ENCODE data around the gene PSMF1.

PSMF1 gene

DNA sequence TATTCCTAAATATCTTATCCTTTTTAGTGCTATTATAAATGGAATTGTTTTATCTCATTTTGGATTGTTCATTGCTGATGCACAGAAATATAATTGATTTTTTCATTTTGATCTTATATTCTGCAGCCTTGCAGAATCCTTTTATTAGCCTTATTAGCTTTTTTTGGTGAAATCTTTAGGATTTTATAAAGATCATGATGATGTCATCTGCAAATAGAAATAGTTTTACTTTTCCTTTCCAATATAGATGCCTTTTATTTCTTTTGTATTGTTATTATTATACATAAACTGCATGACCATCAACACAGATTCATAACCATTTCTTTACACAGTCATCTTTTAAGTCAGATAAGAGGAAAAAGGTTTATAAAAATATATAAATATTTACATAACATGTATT, 16.9 kb upstream of the PSMF1 start:
- Histone ChIP-seq H3K9me3 (ENCODE audit: control insufficient read depth, insufficient read depth, low read length) (no peaks in the 10 kb centered on the region), H3K27ac (ENCODE audit: low read length) (no peak overlapping the region), H3K36me3 (ENCODE audit: control insufficient read depth, insufficient read depth, low read length) (no peaks in the 10 kb centered on the region), H3K4me1 (ENCODE audit: control insufficient read depth, insufficient read depth, low read length) (no peaks in the 10 kb centered on the region), H3K4me3 (ENCODE audit: low read length) (no peak overlapping the region), H3K27me3 (ENCODE audit: control insufficient read depth, insufficient read depth, low read length) (no peaks in the 10 kb centered on the region)
- no peak for DNase-seq (ENCODE audit: low read depth, low spot score)

GRCh38 chr20:1102016-1102415, 16.4 kb upstream of the PSMF1 start:
- Histone ChIP-seq H3K27ac (ENCODE audit: low read length) (no peak overlapping the region), H3K4me1 (ENCODE audit: control insufficient read depth, insufficient read depth, low read length) (no peaks in the 10 kb centered on the region), H3K9me3 (ENCODE audit: control insufficient read depth, insufficient read depth, low read length) (no peaks in the 10 kb centered on the region), H3K4me3 (ENCODE audit: low read length) (no peak overlapping the region), H3K36me3 (ENCODE audit: control insufficient read depth, insufficient read depth, low read length) (no peaks in the 10 kb centered on the region), H3K27me3 (ENCODE audit: control insufficient read depth, insufficient read depth, low read length) (no peaks in the 10 kb centered on the region)
- no peak for DNase-seq (ENCODE audit: low read depth, low spot score)

- Histone ChIP-seq H3K27me3 (ENCODE audit: control insufficient read depth, insufficient read depth, low read length) (no peaks in the 10 kb centered on the region), H3K4me3 (ENCODE audit: low read length) (no peak overlapping the region), H3K4me1 (ENCODE audit: control insufficient read depth, insufficient read depth, low read length) (no peaks in the 10 kb centered on the region), H3K36me3 (ENCODE audit: control insufficient read depth, insufficient read depth, low read length) (no peaks in the 10 kb centered on the region), H3K9me3 (ENCODE audit: control insufficient read depth, insufficient read depth, low read length) (no peaks in the 10 kb centered on the region), H3K27ac (ENCODE audit: low read length) (no peak overlapping the region)
- no peak for DNase-seq (ENCODE audit: low read depth, low spot score)
- WGBS (ENCODE audit: insufficient coverage, insufficient read length): no CpG with 5 or more reads among the region's 3 CpGs
Measured at GRCh38 chr20:1103751-1104150, 14.7 kb upstream of the PSMF1 start.

GRCh38 chr20:1105599-1106194, 12.7 kb upstream of the PSMF1 start:
- H3K4me1 ChIP-seq (ENCODE audit: control insufficient read depth, insufficient read depth, low read length): no peaks in the 10 kb centered on the region
- WGBS (ENCODE audit: insufficient coverage, insufficient read length): no CpG with 5 or more reads among the region's 6 CpGs
- no peak overlapping the region for H3K27ac ChIP-seq (ENCODE audit: low read length)
- no peak overlapping the region for H3K4me3 ChIP-seq (ENCODE audit: low read length)
- no peaks in the 10 kb centered on the region for H3K27me3 ChIP-seq (ENCODE audit: control insufficient read depth, insufficient read depth, low read length)
- DNase-seq (ENCODE audit: low read depth, low spot score): no peak
- no peaks in the 10 kb centered on the region for H3K9me3 ChIP-seq (ENCODE audit: control insufficient read depth, insufficient read depth, low read length)
- no peaks in the 10 kb centered on the region for H3K36me3 ChIP-seq (ENCODE audit: control insufficient read depth, insufficient read depth, low read length)

GRCh38 chr20:1107176-1107575, 11.2 kb upstream of the PSMF1 start:
- DNase-seq (ENCODE audit: low read depth, low spot score): no peak

DNA sequence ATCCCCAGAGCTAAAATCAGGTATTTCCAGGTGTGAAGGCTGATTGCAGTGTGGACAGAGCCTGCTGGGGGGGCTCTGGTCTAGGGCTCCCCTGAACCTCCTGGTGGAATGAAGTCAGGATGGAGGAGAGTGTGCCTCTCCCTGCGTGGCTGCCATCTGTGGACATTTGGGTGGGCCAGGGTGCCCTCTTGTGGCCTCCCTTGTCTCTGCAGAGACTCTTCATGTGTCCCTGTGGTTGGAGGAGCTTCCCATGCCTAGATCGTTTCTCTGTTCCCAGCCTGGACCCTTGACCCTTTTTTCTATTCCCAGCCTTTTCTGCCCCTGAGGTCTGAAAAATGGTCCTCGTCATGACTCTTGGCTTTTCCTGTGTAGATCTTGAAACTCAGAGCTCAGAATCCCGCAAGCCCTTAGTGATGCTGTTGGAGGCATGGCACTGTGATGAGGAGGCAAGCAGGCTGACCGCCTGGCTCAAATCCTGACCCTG, 9.9 kb upstream of the PSMF1 start:
- peak; percentile 22 for DNase-seq (ENCODE audit: low read depth, low spot score)
- Histone ChIP-seq H3K9me3 (ENCODE audit: control insufficient read depth, insufficient read depth, low read length) (no peaks in the 10 kb centered on the region), H3K27me3 (ENCODE audit: control insufficient read depth, insufficient read depth, low read length) (no peaks in the 10 kb centered on the region), H3K36me3 (ENCODE audit: control insufficient read depth, insufficient read depth, low read length) (no peaks in the 10 kb centered on the region), H3K27ac (ENCODE audit: low read length) (no peak overlapping the region), H3K4me1 (ENCODE audit: control insufficient read depth, insufficient read depth, low read length) (no peaks in the 10 kb centered on the region), H3K4me3 (ENCODE audit: low read length) (no peak overlapping the region)
- WGBS (ENCODE audit: insufficient coverage, insufficient read length): no CpG with 5 or more reads among the region's 5 CpGs

More at GRCh38 chr20:1107176-1107575, 11.2 kb upstream of the PSMF1 start:
- H3K4me3 ChIP-seq (ENCODE audit: low read length): no peak overlapping the region
- no peaks in the 10 kb centered on the region for H3K4me1 ChIP-seq (ENCODE audit: control insufficient read depth, insufficient read depth, low read length)
- no peak overlapping the region for H3K27ac ChIP-seq (ENCODE audit: low read length)
- WGBS (ENCODE audit: insufficient coverage, insufficient read length): no CpG with 5 or more reads among the region's 3 CpGs
- H3K36me3 ChIP-seq (ENCODE audit: control insufficient read depth, insufficient read depth, low read length): no peaks in the 10 kb centered on the region
- H3K27me3 ChIP-seq (ENCODE audit: control insufficient read depth, insufficient read depth, low read length): no peaks in the 10 kb centered on the region
- H3K9me3 ChIP-seq (ENCODE audit: control insufficient read depth, insufficient read depth, low read length): no peaks in the 10 kb centered on the region

- Histone ChIP-seq H3K27me3 (ENCODE audit: control insufficient read depth, insufficient read depth, low read length) (no peaks in the 10 kb centered on the region), H3K4me1 (ENCODE audit: control insufficient read depth, insufficient read depth, low read length) (no peaks in the 10 kb centered on the region), H3K9me3 (ENCODE audit: control insufficient read depth, insufficient read depth, low read length) (no peaks in the 10 kb centered on the region), H3K27ac (ENCODE audit: low read length) (no peak overlapping the region), H3K4me3 (ENCODE audit: low read length) (no peak overlapping the region), H3K36me3 (ENCODE audit: control insufficient read depth, insufficient read depth, low read length) (no peaks in the 10 kb centered on the region)
- no peak for DNase-seq (ENCODE audit: low read depth, low spot score)
- no CpG with 5 or more reads among the region's 5 CpGs for WGBS (ENCODE audit: insufficient coverage, insufficient read length)
Measured at GRCh38 chr20:1112908-1113307, 5.5 kb upstream of the PSMF1 start.

- DNase-seq (ENCODE audit: low read depth, low spot score): no peak
- Histone ChIP-seq H3K4me1 (ENCODE audit: control insufficient read depth, insufficient read depth, low read length) (peaks cover 4% of the 10 kb centered on the region), H3K36me3 (ENCODE audit: control insufficient read depth, insufficient read depth, low read length) (peaks cover 2% of the 10 kb centered on the region; the same call in 1 of the 2 replicates), H3K4me3 (ENCODE audit: low read length) (peak overlapping the region; percentile 37; the same call in 1 of the 2 replicates), H3K27me3 (ENCODE audit: control insufficient read depth, insufficient read depth, low read length) (no peaks in the 10 kb centered on the region), H3K9me3 (ENCODE audit: control insufficient read depth, insufficient read depth, low read length) (no peaks in the 10 kb centered on the region), H3K27ac (ENCODE audit: low read length) (no peak overlapping the region)
- no CpG with 5 or more reads among the region's 13 CpGs for WGBS (ENCODE audit: insufficient coverage, insufficient read length)
Measured at GRCh38 chr20:1118004-1118335, 432 bp upstream of the PSMF1 start.

DNA sequence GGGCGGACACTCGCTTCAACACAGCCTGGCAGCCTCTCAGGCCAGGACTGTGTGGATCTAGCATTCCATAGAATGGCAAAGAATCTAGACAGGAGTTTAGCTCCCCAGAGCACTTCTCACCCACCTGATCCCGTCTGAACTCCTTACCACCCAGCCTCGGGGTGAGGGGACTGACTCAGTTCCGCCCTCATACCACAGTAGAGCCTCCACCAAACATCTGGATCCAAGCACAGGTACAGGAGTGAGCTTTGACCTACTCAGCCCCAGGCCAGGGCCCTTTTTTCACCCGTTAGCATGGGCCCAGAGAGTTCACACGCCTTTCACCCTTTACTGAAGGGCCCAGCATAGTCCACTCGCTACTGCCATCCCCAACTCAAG, 715 bp downstream of the PSMF1 start:
- WGBS (ENCODE audit: insufficient coverage, insufficient read length): no CpG with 5 or more reads among the region's 8 CpGs
- H3K27ac ChIP-seq (ENCODE audit: low read length): no peak overlapping the region
- H3K9me3 ChIP-seq (ENCODE audit: control insufficient read depth, insufficient read depth, low read length): no peaks in the 10 kb centered on the region
- DNase-seq (ENCODE audit: low read depth, low spot score): no peak
- H3K27me3 ChIP-seq (ENCODE audit: control insufficient read depth, insufficient read depth, low read length): no peaks in the 10 kb centered on the region
- peak overlapping the region; percentile 93 for H3K4me3 ChIP-seq (ENCODE audit: low read length)
- peaks cover 2% of the 10 kb centered on the region; the same call in 1 of the 2 replicates for H3K36me3 ChIP-seq (ENCODE audit: control insufficient read depth, insufficient read depth, low read length)
- peaks cover 4% of the 10 kb centered on the region for H3K4me1 ChIP-seq (ENCODE audit: control insufficient read depth, insufficient read depth, low read length)

DNA sequence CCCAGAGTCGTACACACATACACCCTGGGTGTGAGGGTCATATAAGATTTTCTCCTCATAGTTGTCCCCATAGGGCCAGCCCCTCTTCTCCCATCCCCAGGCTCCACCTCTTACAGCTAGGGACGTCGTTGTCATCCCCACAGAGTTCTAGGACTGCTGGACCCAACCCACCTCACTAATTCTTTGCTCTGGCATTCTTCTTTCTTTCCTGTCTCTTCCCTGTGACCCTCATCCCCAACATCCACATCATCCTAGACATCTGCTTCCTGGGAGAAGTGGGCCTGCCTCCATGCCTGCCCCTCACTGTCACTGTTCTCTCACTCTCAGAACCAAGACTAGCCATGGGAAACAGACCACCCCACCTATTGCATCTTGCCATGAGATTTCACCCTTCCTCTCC, 1.1 kb downstream of the PSMF1 start:
- no peak for DNase-seq (ENCODE audit: low read depth, low spot score)
- Histone ChIP-seq H3K36me3 (ENCODE audit: control insufficient read depth, insufficient read depth, low read length) (peaks cover 2% of the 10 kb centered on the region; the same call in 1 of the 2 replicates), H3K9me3 (ENCODE audit: control insufficient read depth, insufficient read depth, low read length) (no peaks in the 10 kb centered on the region), H3K27ac (ENCODE audit: low read length) (no peak overlapping the region), H3K27me3 (ENCODE audit: control insufficient read depth, insufficient read depth, low read length) (no peaks in the 10 kb centered on the region), H3K4me1 (ENCODE audit: control insufficient read depth, insufficient read depth, low read length) (peaks cover 4% of the 10 kb centered on the region), H3K4me3 (ENCODE audit: low read length) (peak overlapping the region; percentile 93; the same call in 1 of the 2 replicates)
- WGBS (ENCODE audit: insufficient coverage, insufficient read length): no CpG with 5 or more reads among the region's 3 CpGs

DNA sequence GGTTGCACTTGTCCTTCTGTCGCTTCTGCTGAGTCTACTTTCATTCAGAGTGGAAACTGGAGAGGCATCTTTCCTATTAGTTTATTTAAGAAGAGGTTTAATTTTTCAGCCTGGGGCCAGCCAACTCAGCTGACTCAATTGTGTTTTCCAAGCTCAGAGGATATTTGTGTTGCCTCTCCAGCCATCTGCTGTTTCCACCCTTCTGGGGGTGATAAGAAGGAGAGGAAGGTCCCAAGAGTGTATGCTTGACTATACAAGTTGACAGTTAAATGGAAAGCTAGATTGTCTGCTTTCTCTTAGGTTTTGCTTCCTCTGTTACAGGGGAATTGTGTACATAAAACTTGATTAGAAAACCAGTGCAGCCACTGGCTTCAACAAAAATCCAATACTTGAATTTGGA, 3.0 kb downstream of the PSMF1 start:
- Histone ChIP-seq H3K36me3 (ENCODE audit: control insufficient read depth, insufficient read depth, low read length) (peaks cover 10% of the 10 kb centered on the region; the same call in 1 of the 2 replicates), H3K4me1 (ENCODE audit: control insufficient read depth, insufficient read depth, low read length) (peaks cover 4% of the 10 kb centered on the region), H3K9me3 (ENCODE audit: control insufficient read depth, insufficient read depth, low read length) (no peaks in the 10 kb centered on the region), H3K4me3 (ENCODE audit: low read length) (no peak overlapping the region), H3K27me3 (ENCODE audit: control insufficient read depth, insufficient read depth, low read length) (no peaks in the 10 kb centered on the region), H3K27ac (ENCODE audit: low read length) (no peak overlapping the region)
- no peak for DNase-seq (ENCODE audit: low read depth, low spot score)
- WGBS (ENCODE audit: insufficient coverage, insufficient read length): no CpG with 5 or more reads among the region's 1 CpG
